IMR-90 (cell line): Measurements from ENCODE around the gene PJA2. TPM values are rescaled to one million over a fixed set of nuclear protein-coding genes. Genes with fewer than 3 reads are reported as not detected.
"Not testable (repeated sequence)": the region's sequence is repeated elsewhere in the genome, so short reads cannot be mapped to it uniquely, and the experiment has no call there.

Experiments
- ATAC-seq: fragments of 200-7000 bp; cut with Tn5 transposase; 2 replicates; pipeline ENCODE4 v1.9.1; 2020; ENCODE audit warnings: low read depth, mild to moderate bottlenecking, moderate library complexity
- BruUV-seq: library from RNA; stranded (reverse); fragments of 400-500 nt; replicated peaks from 2 replicates; lab custom pipeline; 2021; lab: Mats Ljungman, UMichigan
- CTCF ChIA-PET: fragments of 300-600 bp; formaldehyde crosslinking; extraction: SDS; loops from one replicate; lab custom pipeline; 2021; ENCODE audit warnings: antibody characterized with exemption; lab: Yijun Ruan, JAX
- POLR2A ChIA-PET: fragments of 300-600 bp; sonication (Branson Sonifier 250); formaldehyde crosslinking; loops from one replicate; lab custom pipeline; 2022; ENCODE audit warnings: antibody characterized with exemption; ENCODE audit not compliant: unreplicated experiment; lab: Charles Lee
- DNase-seq: peaks from one replicate; pipeline ENCODE4 v3.0.0; 2013
- H2AFZ ChIP-seq: replicated peaks from 2 replicates; pipeline ENCODE3; 2013; ENCODE audit warnings: low read length, mild to moderate bottlenecking; ENCODE audit not compliant: poor library complexity
- H2AK5ac ChIP-seq: 2 replicates; pipeline ENCODE4 v1.6.1; 2013; ENCODE audit warnings: low read depth, low read length, inconsistent platforms
- H2AK9ac ChIP-seq: replicated peaks from 2 replicates; pipeline ENCODE3; 2013; ENCODE audit warnings: mild to moderate bottlenecking, low read depth, low read length, moderate library complexity; ENCODE audit not compliant: poor library complexity
- H2BK120ac ChIP-seq: 2 replicates; pipeline ENCODE4 v1.6.1; 2013; ENCODE audit warnings: low read depth, low read length, inconsistent platforms
- H2BK15ac ChIP-seq: 3 replicates; pipeline ENCODE4 v1.6.1; 2013; ENCODE audit warnings: low read depth, low read length, inconsistent platforms
- H2BK20ac ChIP-seq: 2 replicates; pipeline ENCODE4 v1.6.1; 2013; ENCODE audit warnings: low read depth, mild to moderate bottlenecking, inconsistent platforms, low read length, moderate library complexity
- H2BK5ac ChIP-seq: 2 replicates; pipeline ENCODE4 v1.6.1; 2013; ENCODE audit warnings: mild to moderate bottlenecking, low read depth, low read length, inconsistent platforms; ENCODE audit not compliant: poor library complexity, severe bottlenecking
- H3K14ac ChIP-seq: replicated peaks from 2 replicates; pipeline ENCODE4 v1.6.1; 2013; ENCODE audit warnings: low read depth, low read length, inconsistent platforms
- H3K18ac ChIP-seq: 2 replicates; pipeline ENCODE4 v1.6.1; 2013; ENCODE audit warnings: low read depth, low read length, control low read depth
- H3K23ac ChIP-seq: 2 replicates; pipeline ENCODE4 v1.6.1; 2013; ENCODE audit warnings: low read depth, low read length, inconsistent platforms
- H3K27ac ChIP-seq: 2 replicates; pipeline ENCODE4 v1.5.1; 2013; ENCODE audit warnings: mild to moderate bottlenecking, control low read depth, low read length; ENCODE audit not compliant: insufficient read depth
- H3K27me3 ChIP-seq: 2 replicates; pipeline ENCODE4 v1.6.1; 2013; ENCODE audit warnings: low read length; ENCODE audit not compliant: control insufficient read depth, insufficient read depth
- H3K36me3 ChIP-seq: 2 replicates; pipeline ENCODE4 v1.6.1; 2013; ENCODE audit warnings: low read length, mixed read lengths; ENCODE audit not compliant: control insufficient read depth, insufficient read depth
- H3K4ac ChIP-seq: 2 replicates; pipeline ENCODE4 v1.6.1; 2013; ENCODE audit warnings: low read depth, low read length, inconsistent platforms
- H3K4me1 ChIP-seq: 2 replicates; pipeline ENCODE4 v1.6.1; 2013; ENCODE audit warnings: low read length, mixed read lengths; ENCODE audit not compliant: control insufficient read depth, insufficient read depth
- H3K4me2 ChIP-seq: 2 replicates; pipeline ENCODE4 v1.6.1; 2013; ENCODE audit warnings: low read depth, mild to moderate bottlenecking, control low read depth, low read length, moderate library complexity
- H3K4me3 ChIP-seq: 2 replicates; pipeline ENCODE4 v1.5.1; 2013; ENCODE audit warnings: low read depth, mild to moderate bottlenecking, control low read depth, low read length, moderate library complexity; ENCODE audit not compliant: insufficient read depth
- H3K56ac ChIP-seq: 2 replicates; pipeline ENCODE4 v1.6.1; 2013; ENCODE audit warnings: low read length, inconsistent platforms; ENCODE audit not compliant: insufficient read depth; ENCODE audit errors: extremely low read depth
- H3K79me1 ChIP-seq, 2 experiments: 2 replicates each; pipeline ENCODE4 v1.6.1; 2013; ENCODE audit warnings: low read length in 2 of 2, inconsistent platforms in 1 of 2, low read depth in 1 of 2
- H3K9ac ChIP-seq: 2 replicates; pipeline ENCODE4 v1.6.1; 2013; ENCODE audit warnings: low read depth, low read length, control low read depth
- H3K9me1 ChIP-seq: 2 replicates; pipeline ENCODE4 v1.6.1; 2013; ENCODE audit warnings: low read length, inconsistent platforms; ENCODE audit not compliant: insufficient read depth
- H3K9me3 ChIP-seq: 2 replicates; pipeline ENCODE4 v1.6.1; 2013; ENCODE audit warnings: low read length; ENCODE audit not compliant: control insufficient read depth, insufficient read depth
- H4K20me1 ChIP-seq: 2 replicates; pipeline ENCODE4 v1.6.1; 2013; ENCODE audit warnings: low read length, inconsistent platforms; ENCODE audit not compliant: insufficient read depth
- H4K5ac ChIP-seq: 2 replicates; pipeline ENCODE4 v1.6.1; 2013; ENCODE audit warnings: mild to moderate bottlenecking, low read depth, low read length, control low read depth
- H4K8ac ChIP-seq, 2 experiments: 2 replicates each; pipeline ENCODE4 v1.6.1; 2013; ENCODE audit warnings: low read depth in 2 of 2, low read length in 2 of 2, control low read depth in 1 of 2, inconsistent platforms in 1 of 2
- H4K91ac ChIP-seq: 2 replicates; pipeline ENCODE4 v1.6.1; 2013; ENCODE audit warnings: low read depth, low read length, inconsistent platforms; ENCODE audit not compliant: insufficient read depth
- whole genome bisulfite sequencing, 2 experiments: methylation state at CpG; one replicate each; pipeline versions ENCODE4 v1.1.5 to v1.1.7; 2013; ENCODE audit warnings: missing lambda C conversion rate in 2 of 2; ENCODE audit not compliant: insufficient read length in 1 of 2; ENCODE audit errors: extremely low coverage in 2 of 2; 5-methylcytosine and 5-hydroxymethylcytosine counted together
- dilution Hi-C: fragments of 300-500 bp; cut with HindIII; formaldehyde crosslinking; loops from one replicate; pipeline ENCODE4 v1.14.3; 2018; ENCODE audit warnings: low sequenced_read_pairs; ENCODE audit not compliant: unreplicated experiment
- in situ Hi-C: fragments of 300-500 bp; cut with MboI; formaldehyde crosslinking; loops from 3 replicates; pipeline ENCODE4 v1.14.3; 2019; ENCODE audit warnings: low sequenced_read_pairs, inconsistent platforms, mixed read lengths
- intact Hi-C: fragments of 100-400 bp; cut with micrococcal nuclease; formaldehyde crosslinking; loops from 2 replicates; pipeline ENCODE4 v1.10.0; 2022
- polyA plus RNA-seq, 3 experiments: library from polyadenylated mRNA; depleted of rRNA; stranded (reverse); fragments of >200 nt; gene quantifications; 2 replicates each; pipeline ENCODE4 v1.2.3, GENCODE V29; 2012; ENCODE audit warnings: low replicate concordance in 1 of 3
- total RNA-seq: library from RNA; depleted of rRNA; stranded (reverse); fragments of >200 nt; gene quantifications from 2 replicates; pipeline ENCODE4 v1.2.3, GENCODE V29; 2012

PJA2 gene
- total and polyA plus RNA-seq, 2 of the 4 experiments (the other 2 are of a cell fraction), result 42.3 to 70.6 TPM

GRCh38 chr5:109425521-109425920 lies 15.7 kb upstream of the PJA2 start:
- WGBS, 2 experiments, result no CpG with 5 or more reads among the region's 5 CpGs
- H2AFZ ChIP-seq, result peak overlapping the region; percentile 67
- H3K23ac ChIP-seq, BruUV-seq, intact Hi-C loops, H3K14ac ChIP-seq, H2AK5ac ChIP-seq, H2AK9ac ChIP-seq, CTCF ChIA-PET, H3K4me2 ChIP-seq, H3K9me3 ChIP-seq, H3K4ac ChIP-seq, H3K4me1 ChIP-seq, in situ Hi-C loops, POLR2A ChIA-PET, H3K9me1 ChIP-seq, H4K8ac ChIP-seq, H3K36me3 ChIP-seq, dilution Hi-C loops, H4K91ac ChIP-seq, H4K5ac ChIP-seq, H3K56ac ChIP-seq, H3K9ac ChIP-seq, H3K4me3 ChIP-seq, H4K20me1 ChIP-seq, H2BK120ac ChIP-seq, H3K79me1 ChIP-seq, H3K27ac ChIP-seq, H3K27me3 ChIP-seq, H2BK20ac ChIP-seq, DNase-seq, H2BK5ac ChIP-seq, H3K18ac ChIP-seq, H2BK15ac ChIP-seq, ATAC-seq: not testable (repeated sequence)
